Stimulated activated naive CD8-positive, alpha-beta T cell treated with anti-CD3 and anti-CD28 coated beads, Interleukin-15, Interleukin-2, amounts not matched to agents 100 ng/mL and 50 ng/mL, for 24 hours (primary cell): ENCODE measurements around the gene SMAD3.

Experiments used
- H3K27ac Mint-ChIP-seq: one replicate; pipeline ENCODE4 v1.8.0; 2021; ENCODE audit warnings: mild to moderate bottlenecking, mixed read lengths
- H3K27me3 Mint-ChIP-seq: one replicate; pipeline ENCODE4 v1.8.0; 2021; ENCODE audit warnings: mixed read lengths
- H3K36me3 Mint-ChIP-seq: one replicate; pipeline ENCODE4 v1.8.0; 2021; ENCODE audit warnings: low read depth, mixed read lengths
- H3K4me1 Mint-ChIP-seq: one replicate; pipeline ENCODE4 v1.8.0; 2021; ENCODE audit warnings: low read depth, mixed read lengths
- H3K4me3 Mint-ChIP-seq: one replicate; pipeline ENCODE4 v1.8.0; 2021; ENCODE audit warnings: mild to moderate bottlenecking, mixed read lengths
- H3K9me3 Mint-ChIP-seq: one replicate; pipeline ENCODE4 v1.8.0; 2021; ENCODE audit warnings: mixed read lengths

The SMAD3 gene

DNA sequence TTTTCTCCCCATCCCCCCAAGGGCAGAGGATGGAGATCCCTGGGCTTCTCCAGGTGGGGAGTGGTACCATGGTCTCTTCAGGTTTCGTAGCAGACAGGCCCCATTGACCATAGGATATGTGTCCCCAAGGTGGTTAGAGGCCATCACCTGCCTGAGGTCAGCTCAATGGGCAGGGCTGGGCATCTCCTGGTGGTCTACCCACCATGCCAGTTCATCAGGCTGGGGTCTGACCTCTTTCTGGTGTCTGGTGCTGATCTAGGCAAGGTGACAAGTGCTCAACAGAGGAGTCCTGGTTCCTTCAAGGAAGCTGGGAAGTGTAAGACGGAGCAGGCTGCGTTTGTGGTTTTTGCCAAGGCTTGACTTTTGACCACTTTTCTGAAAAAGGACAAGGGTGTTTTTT lies 71.4 kb downstream of the SMAD3 start:
- peak overlapping the region; percentile 35 for H3K4me3 Mint-ChIP-seq
- H3K9me3 Mint-ChIP-seq: no peaks in the 10 kb centered on the region
- no peaks in the 10 kb centered on the region for H3K27me3 Mint-ChIP-seq
- peaks cover 96% of the 10 kb centered on the region for H3K4me1 Mint-ChIP-seq
- H3K27ac Mint-ChIP-seq: peak overlapping the region; percentile 81
- no peaks in the 10 kb centered on the region for H3K36me3 Mint-ChIP-seq

DNA sequence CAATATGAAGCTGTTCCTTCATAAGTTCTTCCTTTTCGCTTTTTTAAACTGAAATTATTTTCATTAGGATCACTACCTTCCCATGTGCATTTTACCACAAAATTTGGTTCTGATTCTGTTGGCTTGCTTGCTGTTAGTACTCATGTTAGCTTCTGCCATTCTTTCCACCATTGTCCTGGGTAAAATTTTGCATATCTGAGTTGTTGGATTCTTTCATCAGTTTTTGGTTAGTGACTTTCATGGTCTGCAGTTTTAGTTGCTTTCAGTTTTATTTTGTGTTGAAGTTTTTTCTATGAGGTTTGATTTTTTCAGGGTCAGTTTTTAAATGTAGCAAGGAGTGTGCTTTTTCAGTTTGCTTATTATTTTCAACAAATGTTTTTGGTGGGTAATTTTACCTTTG lies 71.9 kb downstream of the SMAD3 start:
- Mint-ChIP-seq H3K27ac (peak overlapping the region; percentile 81), H3K4me1 (peaks cover 97% of the 10 kb centered on the region)

GRCh38 chr15:67137951-67138848 lies 72.8 kb downstream of the SMAD3 start:
- peak overlapping the region; percentile 35 for H3K4me3 Mint-ChIP-seq
- peak overlapping the region; percentile 71 for H3K27ac Mint-ChIP-seq
- no peaks in the 10 kb centered on the region for H3K27me3 Mint-ChIP-seq
- H3K36me3 Mint-ChIP-seq: no peaks in the 10 kb centered on the region
- no peaks in the 10 kb centered on the region for H3K9me3 Mint-ChIP-seq
- peaks cover 98% of the 10 kb centered on the region for H3K4me1 Mint-ChIP-seq

More for the DNA sequence above, 71.9 kb downstream of the SMAD3 start:
- Mint-ChIP-seq H3K9me3 (no peaks in the 10 kb centered on the region), H3K4me3 (peak overlapping the region; percentile 35), H3K36me3 (no peaks in the 10 kb centered on the region), H3K27me3 (no peaks in the 10 kb centered on the region)

- peak overlapping the region; percentile 71 for H3K27ac Mint-ChIP-seq
Observed at GRCh38 chr15:67138891-67139855, 73.8 kb downstream of the SMAD3 start.

GRCh38 chr15:67140078-67140833 lies 74.9 kb downstream of the SMAD3 start:
- Mint-ChIP-seq H3K27me3 (no peaks in the 10 kb centered on the region), H3K36me3 (no peaks in the 10 kb centered on the region), H3K27ac (peak overlapping the region; percentile 17)

More at GRCh38 chr15:67138891-67139855, 73.8 kb downstream of the SMAD3 start:
- H3K27me3 Mint-ChIP-seq: no peaks in the 10 kb centered on the region
- H3K36me3 Mint-ChIP-seq: no peaks in the 10 kb centered on the region
- H3K4me3 Mint-ChIP-seq: no peak overlapping the region
- H3K4me1 Mint-ChIP-seq: peaks cover 93% of the 10 kb centered on the region
- no peaks in the 10 kb centered on the region for H3K9me3 Mint-ChIP-seq

DNA sequence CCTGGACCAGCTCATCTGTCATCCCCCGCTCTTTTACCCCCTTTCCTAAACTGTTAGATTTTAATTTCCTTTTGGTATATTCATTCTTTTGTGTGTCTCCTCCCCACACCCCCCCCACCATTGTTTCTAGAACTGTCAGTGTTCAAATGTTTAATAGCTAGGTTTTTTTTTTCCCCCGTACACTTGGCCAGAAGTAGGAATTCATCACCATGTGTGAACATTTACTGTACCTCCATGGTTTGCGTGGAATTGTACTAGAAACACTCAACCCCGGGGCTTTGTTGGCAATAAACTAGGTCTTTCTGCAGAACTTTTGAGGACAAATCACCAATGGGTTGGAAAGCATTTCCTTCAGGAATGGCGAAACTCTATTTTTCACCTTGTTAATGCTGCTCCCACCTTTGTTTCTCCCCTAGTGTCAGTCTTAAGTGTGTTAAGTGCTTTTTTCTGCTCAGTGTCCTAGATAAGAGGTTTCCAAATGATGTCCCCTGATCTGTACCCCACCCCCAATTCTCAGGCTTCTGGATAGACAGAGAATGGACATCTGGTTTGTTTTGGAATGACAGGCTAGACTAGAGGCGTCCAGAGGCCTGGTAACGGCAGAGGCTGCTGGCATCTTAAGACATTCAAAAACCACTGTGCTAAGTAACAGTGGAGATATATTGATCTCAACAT lies 76.8 kb downstream of the SMAD3 start:
- no peaks in the 10 kb centered on the region for H3K9me3 Mint-ChIP-seq
- no peak overlapping the region for H3K4me3 Mint-ChIP-seq
- H3K4me1 Mint-ChIP-seq: peaks cover 92% of the 10 kb centered on the region
- H3K36me3 Mint-ChIP-seq: no peaks in the 10 kb centered on the region
- H3K27me3 Mint-ChIP-seq: no peaks in the 10 kb centered on the region
- no peak overlapping the region for H3K27ac Mint-ChIP-seq

More at GRCh38 chr15:67140078-67140833, 74.9 kb downstream of the SMAD3 start:
- H3K4me3 Mint-ChIP-seq: no peak overlapping the region
- H3K9me3 Mint-ChIP-seq: no peaks in the 10 kb centered on the region
- H3K4me1 Mint-ChIP-seq: peaks cover 92% of the 10 kb centered on the region

GRCh38 chr15:67142767-67143100 lies 77.3 kb downstream of the SMAD3 start:
- Mint-ChIP-seq H3K27me3 (no peaks in the 10 kb centered on the region), H3K36me3 (no peaks in the 10 kb centered on the region), H3K9me3 (no peaks in the 10 kb centered on the region), H3K4me1 (peaks cover 92% of the 10 kb centered on the region), H3K4me3 (no peak overlapping the region), H3K27ac (no peak overlapping the region)

DNA sequence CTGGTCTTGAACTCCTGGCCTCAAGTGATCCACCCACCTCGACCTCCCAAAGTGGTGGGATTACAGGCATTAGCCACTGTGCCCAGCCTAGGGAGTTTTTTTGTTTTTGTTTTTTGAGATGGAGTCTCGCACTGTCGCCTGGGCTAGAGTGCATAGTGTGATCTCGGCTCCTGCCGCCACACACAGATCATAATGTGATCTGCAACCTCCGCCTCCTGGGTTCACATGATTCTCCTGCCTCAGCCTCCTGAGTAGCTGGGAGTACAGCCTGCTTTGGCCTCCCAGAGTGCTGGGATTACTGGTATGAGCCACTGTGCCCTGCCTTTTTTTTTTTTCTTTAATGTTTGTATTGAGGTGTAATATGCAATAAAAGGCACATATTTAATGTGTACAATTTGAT lies 78.2 kb downstream of the SMAD3 start:
- no peaks in the 10 kb centered on the region for H3K36me3 Mint-ChIP-seq
- no peaks in the 10 kb centered on the region for H3K9me3 Mint-ChIP-seq
- peaks cover 92% of the 10 kb centered on the region for H3K4me1 Mint-ChIP-seq
- H3K4me3 Mint-ChIP-seq: no peak overlapping the region
- no peak overlapping the region for H3K27ac Mint-ChIP-seq
- no peaks in the 10 kb centered on the region for H3K27me3 Mint-ChIP-seq

GRCh38 chr15:67144609-67145311 lies 79.4 kb downstream of the SMAD3 start:
- H3K27ac Mint-ChIP-seq: no peak overlapping the region
- H3K4me1 Mint-ChIP-seq: peaks cover 93% of the 10 kb centered on the region
- no peaks in the 10 kb centered on the region for H3K36me3 Mint-ChIP-seq
- no peak overlapping the region for H3K4me3 Mint-ChIP-seq
- H3K9me3 Mint-ChIP-seq: no peaks in the 10 kb centered on the region
- no peaks in the 10 kb centered on the region for H3K27me3 Mint-ChIP-seq

GRCh38 chr15:67145312-67145610 lies 79.9 kb downstream of the SMAD3 start:
- peaks cover 93% of the 10 kb centered on the region for H3K4me1 Mint-ChIP-seq
- H3K27ac Mint-ChIP-seq: no peak overlapping the region
- H3K27me3 Mint-ChIP-seq: no peaks in the 10 kb centered on the region
- H3K36me3 Mint-ChIP-seq: no peaks in the 10 kb centered on the region
- no peaks in the 10 kb centered on the region for H3K9me3 Mint-ChIP-seq
- H3K4me3 Mint-ChIP-seq: no peak overlapping the region

DNA sequence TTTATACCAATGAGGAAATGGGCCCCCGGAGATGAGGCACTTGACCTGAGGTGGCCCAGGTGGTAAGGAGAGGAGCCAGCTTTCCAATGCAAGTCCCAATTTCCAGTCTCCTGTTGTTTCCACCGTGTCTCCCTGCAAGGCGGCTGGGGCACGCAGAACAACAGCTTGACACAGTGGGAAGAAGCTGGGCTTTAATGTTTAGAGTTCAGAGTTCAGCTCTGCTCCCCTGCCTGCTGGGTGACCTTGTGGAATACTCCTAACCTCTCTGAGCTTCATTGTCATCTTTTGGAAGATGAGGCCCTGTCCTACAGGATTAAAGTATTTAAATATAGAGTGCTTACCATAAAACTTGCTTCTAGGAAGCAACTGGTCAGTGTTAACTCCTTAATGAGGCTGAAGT lies 80.3 kb downstream of the SMAD3 start:
- H3K27me3 Mint-ChIP-seq: no peaks in the 10 kb centered on the region
- H3K9me3 Mint-ChIP-seq: no peaks in the 10 kb centered on the region
- H3K27ac Mint-ChIP-seq: no peak overlapping the region
- no peaks in the 10 kb centered on the region for H3K36me3 Mint-ChIP-seq
- H3K4me1 Mint-ChIP-seq: peaks cover 93% of the 10 kb centered on the region
- no peak overlapping the region for H3K4me3 Mint-ChIP-seq

DNA sequence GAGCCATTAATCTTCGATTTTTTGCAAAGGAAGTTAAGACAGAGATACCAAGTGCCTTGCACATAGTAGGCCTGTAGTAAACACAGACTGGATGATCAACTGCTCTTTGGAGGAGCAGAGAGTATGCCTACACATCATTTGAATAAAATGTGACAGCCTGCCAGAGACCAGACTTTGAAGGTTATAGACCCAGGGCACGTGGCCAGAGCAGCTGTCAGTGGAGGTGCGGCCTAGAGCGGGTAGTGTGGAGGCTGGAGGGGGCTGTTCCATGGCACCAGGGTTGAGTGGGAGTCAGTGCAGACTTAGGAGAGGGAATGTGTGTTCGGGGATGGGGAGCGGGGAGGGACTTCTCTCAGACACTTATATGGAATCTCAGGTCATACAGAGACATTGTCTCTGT lies 80.8 kb downstream of the SMAD3 start:
- H3K27ac Mint-ChIP-seq: peak overlapping the region; percentile 31
- H3K4me1 Mint-ChIP-seq: peaks cover 91% of the 10 kb centered on the region
- no peak overlapping the region for H3K4me3 Mint-ChIP-seq
- H3K27me3 Mint-ChIP-seq: no peaks in the 10 kb centered on the region
- no peaks in the 10 kb centered on the region for H3K36me3 Mint-ChIP-seq
- H3K9me3 Mint-ChIP-seq: no peaks in the 10 kb centered on the region

DNA sequence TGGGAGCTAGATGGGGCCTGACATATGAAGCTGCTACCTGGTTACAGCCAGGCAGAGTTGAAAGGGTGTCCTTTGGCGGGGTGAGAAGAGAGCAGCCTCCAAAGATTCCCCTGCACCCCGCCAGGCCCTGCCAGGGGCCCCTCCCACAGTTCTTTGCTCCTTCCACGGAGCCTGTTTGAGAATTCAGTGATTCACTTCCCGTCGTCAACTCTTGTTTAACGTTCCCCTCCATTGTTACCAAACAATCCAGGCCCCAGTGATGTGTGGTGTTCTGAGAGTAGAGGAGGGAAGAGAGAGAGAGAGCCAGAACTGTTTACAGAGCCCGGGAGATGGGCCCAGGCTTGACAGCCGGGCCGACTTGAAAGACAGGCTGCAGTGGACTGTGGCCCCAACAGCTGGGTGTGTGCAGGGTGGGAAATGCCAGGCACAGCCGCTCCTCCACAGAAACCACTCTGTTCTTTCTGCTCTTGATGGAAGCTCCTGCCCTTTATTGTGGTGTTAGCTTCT lies 81.5 kb downstream of the SMAD3 start:
- Mint-ChIP-seq H3K27ac (peak overlapping the region; percentile 72), H3K27me3 (no peaks in the 10 kb centered on the region), H3K4me1 (peaks cover 88% of the 10 kb centered on the region), H3K36me3 (no peaks in the 10 kb centered on the region), H3K4me3 (peak overlapping the region; percentile 14), H3K9me3 (no peaks in the 10 kb centered on the region)
